OCI-LY3 (cell line): ENCODE data around the gene ZNF10.

Experiments
- H2AFZ ChIP-seq: fragments of 200-600, 300-600 bp; shearing (Covaris generic); 2 replicates; pipeline ENCODE4 v1.6.0; 2014; ENCODE audit warnings: antibody characterized with exemption, low read depth, low read length
- H3K27ac ChIP-seq: fragments of 200-600, 300-600 bp; sonication (generic); 2 replicates; pipeline ENCODE4 v1.5.1; 2014; ENCODE audit warnings: mild to moderate bottlenecking, low read length, moderate library complexity, mixed read lengths
- H3K27me3 ChIP-seq: fragments of 200-600, 300-600 bp; sonication (generic); 2 replicates; pipeline ENCODE4 v1.6.1; 2014; ENCODE audit warnings: low read depth, low read length, mixed read lengths
- H3K36me3 ChIP-seq: fragments of 200-600, 300-600 bp; sonication (generic); replicated peaks from 2 replicates; pipeline ENCODE3; 2014; ENCODE audit warnings: low read depth, low read length, mixed read lengths
- H3K4me1 ChIP-seq: fragments of 300-600, 200-600 bp; sonication (generic); 2 replicates; pipeline ENCODE4 v1.6.1; 2014; ENCODE audit warnings: low read length, mixed read lengths
- H3K4me2 ChIP-seq: fragments of 200-600, 300-600 bp; sonication (generic); 2 replicates; pipeline ENCODE4 v1.6.1; 2014; ENCODE audit warnings: low read length, mixed read lengths
- H3K4me3 ChIP-seq: fragments of 300-600, 200-600 bp; sonication (generic); 2 replicates; pipeline ENCODE4 v1.5.1; 2014; ENCODE audit warnings: antibody characterized with exemption, mild to moderate bottlenecking, low read length, moderate library complexity
- H3K79me2 ChIP-seq: fragments of 300-600, 200-600 bp; shearing (Covaris generic); 2 replicates; pipeline ENCODE4 v1.6.1; 2014; ENCODE audit warnings: mild to moderate bottlenecking, low read length, mixed read lengths
- H3K9ac ChIP-seq: fragments of 300-600, 200-600 bp; shearing (Covaris generic); 2 replicates; pipeline ENCODE4 v1.6.0; 2014; ENCODE audit warnings: mild to moderate bottlenecking, low read length, moderate library complexity
- H3K9me3 ChIP-seq: fragments of 200-600, 300-600 bp; shearing (Covaris generic); 2 replicates; pipeline ENCODE4 v1.6.1; 2014; ENCODE audit warnings: low read length, mixed read lengths; ENCODE audit not compliant: insufficient read depth
- H4K20me1 ChIP-seq: fragments of 200-600, 300-600 bp; sonication (generic); 2 replicates; pipeline ENCODE4 v1.6.1; 2016; ENCODE audit warnings: low read length, mixed read lengths; ENCODE audit not compliant: insufficient read depth
- EZH2phosphoT487 ChIP-seq: fragments of 200-600 bp; shearing (Covaris generic); IDR thresholded peaks from 2 replicates; pipeline ENCODE4 v1.6.1; 2018; ENCODE audit warnings: antibody characterized with exemption, mixed run types, low read depth
- TF ChIP-seq, protein P1 (sequence below): fragments of 200-600, 300-600 bp; sonication (generic); IDR thresholded peaks from 2 replicates; pipeline ENCODE4 v1.5.1; 2014; ENCODE audit warnings: antibody characterized with exemption, low read length, low read depth

The ZNF10 gene

DNA sequence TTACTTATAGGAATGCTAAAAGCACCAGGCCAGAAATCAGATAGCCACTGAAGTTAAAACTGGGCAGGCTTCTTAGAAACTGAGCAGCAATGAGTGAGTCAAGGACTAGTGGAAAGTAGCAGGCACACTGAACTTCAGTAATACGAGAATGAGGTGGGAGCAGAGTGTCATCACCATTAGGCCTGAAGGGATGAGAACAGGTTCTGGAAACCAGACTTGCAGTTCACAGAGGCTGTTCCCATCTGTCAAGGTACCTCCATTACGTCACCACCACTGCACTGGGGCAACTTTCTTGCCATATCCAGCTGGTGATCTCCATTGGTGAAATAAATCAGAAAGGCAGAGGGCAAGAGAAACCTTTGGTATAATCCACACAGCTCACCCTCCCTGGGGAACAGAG is 15.6 kb downstream of the ZNF10 start:
- TF ChIP-seq, protein P1, sequence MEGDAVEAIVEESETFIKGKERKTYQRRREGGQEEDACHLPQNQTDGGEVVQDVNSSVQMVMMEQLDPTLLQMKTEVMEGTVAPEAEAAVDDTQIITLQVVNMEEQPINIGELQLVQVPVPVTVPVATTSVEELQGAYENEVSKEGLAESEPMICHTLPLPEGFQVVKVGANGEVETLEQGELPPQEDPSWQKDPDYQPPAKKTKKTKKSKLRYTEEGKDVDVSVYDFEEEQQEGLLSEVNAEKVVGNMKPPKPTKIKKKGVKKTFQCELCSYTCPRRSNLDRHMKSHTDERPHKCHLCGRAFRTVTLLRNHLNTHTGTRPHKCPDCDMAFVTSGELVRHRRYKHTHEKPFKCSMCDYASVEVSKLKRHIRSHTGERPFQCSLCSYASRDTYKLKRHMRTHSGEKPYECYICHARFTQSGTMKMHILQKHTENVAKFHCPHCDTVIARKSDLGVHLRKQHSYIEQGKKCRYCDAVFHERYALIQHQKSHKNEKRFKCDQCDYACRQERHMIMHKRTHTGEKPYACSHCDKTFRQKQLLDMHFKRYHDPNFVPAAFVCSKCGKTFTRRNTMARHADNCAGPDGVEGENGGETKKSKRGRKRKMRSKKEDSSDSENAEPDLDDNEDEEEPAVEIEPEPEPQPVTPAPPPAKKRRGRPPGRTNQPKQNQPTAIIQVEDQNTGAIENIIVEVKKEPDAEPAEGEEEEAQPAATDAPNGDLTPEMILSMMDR = no peak
- no peak for TF ChIP-seq EZH2phosphoT487
- Histone ChIP-seq H4K20me1 (no peaks in the 10 kb centered on the region), H3K27me3 (no peaks in the 10 kb centered on the region), H3K79me2 (no peaks in the 10 kb centered on the region), H3K4me3 (no peak overlapping the region), H3K36me3 (peaks cover 71% of the 10 kb centered on the region), H3K9ac (no peak overlapping the region), H3K27ac (no peak overlapping the region), H2AFZ (no peak overlapping the region), H3K4me2 (no peak overlapping the region), H3K4me1 (no peaks in the 10 kb centered on the region), H3K9me3 (peaks cover 22% of the 10 kb centered on the region; the same call in 1 of the 2 replicates)

DNA sequence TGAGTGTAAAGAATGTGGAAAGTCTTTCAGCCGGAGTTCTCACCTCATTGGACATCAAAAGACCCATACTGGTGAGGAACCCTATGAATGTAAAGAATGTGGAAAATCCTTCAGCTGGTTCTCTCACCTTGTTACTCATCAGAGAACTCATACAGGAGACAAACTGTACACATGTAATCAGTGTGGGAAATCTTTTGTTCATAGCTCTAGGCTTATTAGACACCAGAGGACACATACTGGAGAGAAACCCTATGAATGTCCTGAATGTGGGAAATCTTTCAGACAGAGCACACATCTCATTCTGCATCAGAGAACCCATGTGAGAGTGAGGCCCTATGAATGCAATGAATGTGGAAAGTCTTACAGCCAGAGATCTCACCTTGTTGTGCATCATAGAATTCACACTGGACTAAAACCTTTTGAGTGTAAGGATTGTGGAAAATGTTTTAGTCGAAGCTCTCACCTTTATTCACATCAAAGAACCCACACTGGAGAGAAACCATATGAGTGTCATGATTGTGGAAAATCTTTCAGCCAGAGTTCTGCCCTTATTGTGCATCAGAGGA is 25.8 kb downstream of the ZNF10 start:
- Histone ChIP-seq H3K4me1 (no peaks in the 10 kb centered on the region), H3K9ac (no peak overlapping the region), H3K27me3 (no peaks in the 10 kb centered on the region), H3K79me2 (no peaks in the 10 kb centered on the region), H3K4me2 (no peak overlapping the region), H4K20me1 (no peaks in the 10 kb centered on the region), H3K4me3 (no peak overlapping the region), H3K27ac (no peak overlapping the region), H3K9me3 (peaks cover 70% of the 10 kb centered on the region), H3K36me3 (peaks cover 85% of the 10 kb centered on the region), H2AFZ (no peak overlapping the region)
- TF ChIP-seq EZH2phosphoT487 = no peak
- TF ChIP-seq, protein P1 = no peak

- Histone ChIP-seq H3K9ac (no peak overlapping the region), H3K4me3 (no peak overlapping the region), H3K4me1 (no peaks in the 10 kb centered on the region), H3K4me2 (no peak overlapping the region), H2AFZ (no peak overlapping the region), H3K79me2 (no peaks in the 10 kb centered on the region), H3K9me3 (peaks cover 23% of the 10 kb centered on the region; the same call in 1 of the 2 replicates), H3K27ac (no peak overlapping the region), H3K36me3 (peaks cover 2% of the 10 kb centered on the region), H4K20me1 (no peaks in the 10 kb centered on the region), H3K27me3 (no peaks in the 10 kb centered on the region)
- TF ChIP-seq, protein P1 = no peak
- TF ChIP-seq EZH2phosphoT487 = no peak
These were observed 35.3 kb downstream of the ZNF10 start for GRCh38 chr12:133165776-133166175.

DNA sequence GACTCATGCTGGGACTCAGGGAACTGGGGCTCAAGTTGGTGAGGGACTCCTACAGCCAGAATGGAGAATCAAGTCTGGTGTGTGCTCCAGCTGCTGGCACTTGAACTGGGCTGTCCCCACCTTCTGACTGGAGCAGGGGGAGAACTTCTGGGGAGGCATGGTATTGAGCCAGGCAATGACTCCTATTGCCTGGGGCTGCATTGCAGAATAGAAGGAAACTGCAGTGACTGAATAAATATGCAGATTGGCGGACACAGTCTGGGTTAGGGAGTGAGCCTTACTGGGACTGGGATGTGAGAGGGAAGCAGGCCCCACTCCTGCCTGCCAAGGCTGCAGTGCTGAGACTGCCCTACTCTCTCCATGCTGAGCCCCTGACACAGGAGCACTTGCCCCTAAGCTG is 42.1 kb downstream of the ZNF10 start:
- Histone ChIP-seq H4K20me1 (no peaks in the 10 kb centered on the region), H3K9me3 (peaks cover 27% of the 10 kb centered on the region), H3K4me3 (no peak overlapping the region)

More for the DNA sequence above, 42.1 kb downstream of the ZNF10 start:
- no peak overlapping the region for H3K27ac ChIP-seq
- no peaks in the 10 kb centered on the region for H3K27me3 ChIP-seq
- no peaks in the 10 kb centered on the region for H3K79me2 ChIP-seq
- no peak overlapping the region for H3K9ac ChIP-seq
- H3K4me1 ChIP-seq = no peaks in the 10 kb centered on the region
- no peak overlapping the region for H2AFZ ChIP-seq
- H3K4me2 ChIP-seq = no peak overlapping the region
- no peak for TF ChIP-seq EZH2phosphoT487
- TF ChIP-seq, protein P1 = no peak
- H3K36me3 ChIP-seq = no peaks in the 10 kb centered on the region
